ENCODE results near the gene RDH16. TPM values are rescaled to one million over a fixed set of nuclear protein-coding genes. Genes with fewer than 3 reads are reported as not detected.
"Not testable (repeated sequence)": the region's sequence is repeated elsewhere in the genome, so short reads cannot be mapped to it uniquely, and the experiment has no call there.

Gene RDH16
- total RNA-seq, 6 experiments from 2014 or later, result 84.6 to 481 (median 147) TPM

DNA sequence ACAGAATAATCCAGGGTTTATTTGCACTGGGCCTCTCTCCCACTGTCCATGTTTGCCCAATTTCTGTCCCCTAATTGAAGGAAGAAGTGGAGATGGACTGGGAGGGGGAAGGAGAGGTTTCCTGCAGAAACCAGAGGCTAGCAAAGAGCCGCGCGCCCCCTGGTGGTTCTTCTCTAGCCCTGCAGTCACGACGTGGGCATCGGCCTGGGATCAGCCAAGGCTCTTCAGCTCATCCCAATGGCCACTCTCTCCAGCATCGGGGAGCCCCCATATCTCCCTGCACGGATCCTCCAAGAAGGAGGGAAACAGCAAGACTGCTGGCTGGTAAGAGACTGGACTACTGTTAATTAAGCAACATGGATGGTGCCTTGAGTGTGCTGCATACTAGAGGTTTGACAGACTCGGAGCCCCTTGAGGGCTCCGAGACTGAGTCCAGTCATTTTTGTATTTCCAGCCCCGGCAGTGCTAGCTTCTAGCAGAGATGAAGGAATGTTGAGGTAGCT, 30.2 kb upstream of the RDH16 start:
- Histone ChIP-seq H3K27ac (peak overlapping the region in 1 of 3 donors; percentile 15), H3K9me3 (no peaks in the 10 kb centered on the region), H3K4me1 (peaks cover 0 to 39% (median 12%) of the 10 kb centered on the region in 4 donors), H3K4me3 (no peak overlapping the region), H3K27me3 (no peaks in the 10 kb centered on the region), H3K36me3 (no peaks in the 10 kb centered on the region)
- peak; percentile 84 to 90 (median 90) for DNase-seq
- intact Hi-C loops (cut with DNase I), result loop anchor here (5.0 to 10.0 kb wide), 2 partner anchors 223 to 225 kb away; partner anchors contain the start of gene HSD17B6 (in 2 of the 2)
- 9% methylated on average over 7 of the region's 11 CpGs for WGBS (ENCODE audit: insufficient coverage, low coverage, low lambda C conversion rate, missing lambda C conversion rate)
- TF ChIP-seq CTCF (IDR thresholded peaks at IDR 0.05) (peak; percentile 94 to 97 (median 94)), POLR2A (IDR thresholded peaks at IDR 0.05) (no peak)
- peak; percentile 83 to 86 (median 85) for ATAC-seq

DNA sequence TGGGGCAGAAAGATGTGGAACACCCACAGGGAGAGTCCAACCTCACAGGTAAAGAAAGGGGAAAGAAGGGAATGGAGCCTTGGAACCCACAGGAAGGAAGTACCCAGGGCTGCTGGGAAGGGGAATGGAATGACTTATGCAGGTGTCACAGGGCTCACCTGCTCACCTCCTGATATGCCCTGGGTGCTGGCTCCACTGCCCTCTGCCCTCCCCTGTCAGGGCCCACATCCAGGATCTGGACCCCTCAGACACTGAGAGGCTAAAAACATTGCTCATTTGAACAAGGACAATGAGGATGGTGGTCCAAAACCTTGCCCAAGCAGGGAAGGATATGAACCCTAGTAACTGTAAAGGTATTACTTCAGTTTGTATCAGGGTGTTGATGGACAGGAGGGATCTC, 29.6 kb upstream of the RDH16 start:
- ATAC-seq (no peak), DNase-seq (no peak)
- H3K27ac ChIP-seq, result no peak overlapping the region
- H3K4me3 ChIP-seq, result no peak overlapping the region
- peaks cover 0 to 35% (median 10%) of the 10 kb centered on the region in 4 donors for H3K4me1 ChIP-seq
- H3K27me3 ChIP-seq, result no peaks in the 10 kb centered on the region
- no peaks in the 10 kb centered on the region for H3K36me3 ChIP-seq
- intact Hi-C loops (cut with DNase I), result loop anchor here (5.0 to 10.0 kb wide), 2 partner anchors 222 to 225 kb away; partner anchors contain the start of gene HSD17B6 (in 2 of the 2)
- TF ChIP-seq POLR2A (IDR thresholded peaks at IDR 0.05) (no peak), CTCF (IDR thresholded peaks at IDR 0.05) (no peak)
- no peaks in the 10 kb centered on the region for H3K9me3 ChIP-seq

- not testable (repeated sequence) for H3K27ac ChIP-seq, DNase-seq, H3K4me3 ChIP-seq, H3K27me3 ChIP-seq, H3K36me3 ChIP-seq, H3K9me3 ChIP-seq
- intact Hi-C loops (cut with DNase I), result loop anchor here (5.0 to 10.0 kb wide), 2 partner anchors 221 to 223 kb away; partner anchors contain the start of gene HSD17B6 (in 2 of the 2)
- peaks cover 0 to 22% (median 2%) of the 10 kb centered on the region in 4 donors for H3K4me1 ChIP-seq
- ATAC-seq, result peak in 2 of 4 donors; percentile 16 to 71
- WGBS (ENCODE audit: insufficient coverage, low coverage, low lambda C conversion rate, missing lambda C conversion rate), result 78% methylated on average over 4 of the region's 6 CpGs
Observed at GRCh38 chr12:56985714-56986113, 28.3 kb upstream of the RDH16 start.

GRCh38 chr12:56983386-56983785, 26.0 kb upstream of the RDH16 start:
- ATAC-seq (no peak), DNase-seq (no peak)
- intact Hi-C loops (cut with DNase I), result loop anchor here in 1 of 2 donors (10.0 kb wide), 1 partner anchor 219 kb away; the partner anchor contains the start of gene HSD17B6
- Histone ChIP-seq H3K4me1 (peaks cover 0 to 24% (median 4%) of the 10 kb centered on the region in 4 donors), H3K9me3 (no peaks in the 10 kb centered on the region), H3K4me3 (no peak overlapping the region), H3K27ac (no peak overlapping the region), H3K36me3 (no peaks in the 10 kb centered on the region), H3K27me3 (no peaks in the 10 kb centered on the region)
- TF ChIP-seq POLR2A (IDR thresholded peaks at IDR 0.05) (no peak), CTCF (IDR thresholded peaks at IDR 0.05) (no peak)
- 70% methylated on average over 2 of the region's 4 CpGs for WGBS (ENCODE audit: insufficient coverage, low coverage, low lambda C conversion rate, missing lambda C conversion rate)

- H3K27ac ChIP-seq, H3K9me3 ChIP-seq, H3K27me3 ChIP-seq, ATAC-seq, DNase-seq, H3K36me3 ChIP-seq, H3K4me3 ChIP-seq: not testable (repeated sequence)
- H3K4me1 ChIP-seq, result peaks cover 0 to 24% (median 6%) of the 10 kb centered on the region in 4 donors
- intact Hi-C loops (cut with DNase I), result loop anchor here in 1 of 2 donors (10.0 kb wide), 1 partner anchor 218 kb away; the partner anchor contains the start of gene HSD17B6
- no CpG with 5 or more reads among the region's 3 CpGs for WGBS (ENCODE audit: insufficient coverage, low coverage, low lambda C conversion rate, missing lambda C conversion rate)
Observed at GRCh38 chr12:56982578-56983236, 25.3 kb upstream of the RDH16 start.
